ENCODE data around the gene RASGRP1.

Gene RASGRP1

DNA sequence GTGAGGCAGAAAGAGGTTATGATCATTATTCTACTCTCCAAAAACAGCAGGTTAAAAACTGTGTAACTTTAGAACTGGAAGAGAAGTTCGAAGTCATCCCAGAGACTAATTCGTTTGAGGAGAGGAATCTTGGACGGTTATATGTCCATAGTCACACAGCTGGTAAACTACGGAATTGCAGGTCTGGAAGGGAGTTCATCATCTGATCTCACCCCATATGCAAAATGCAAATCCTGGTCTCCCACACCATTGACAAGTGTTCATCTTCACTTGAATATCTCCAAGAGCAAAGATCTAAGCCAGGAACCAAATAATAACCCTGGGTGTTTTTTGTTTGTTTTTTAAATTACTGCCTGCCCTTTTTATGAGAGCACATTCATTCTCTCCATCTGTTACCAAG, 57.6 kb downstream of the RASGRP1 start:
- DNase-seq (ENCODE audit: low read depth): no peak
- TF ChIP-seq, protein P1, sequence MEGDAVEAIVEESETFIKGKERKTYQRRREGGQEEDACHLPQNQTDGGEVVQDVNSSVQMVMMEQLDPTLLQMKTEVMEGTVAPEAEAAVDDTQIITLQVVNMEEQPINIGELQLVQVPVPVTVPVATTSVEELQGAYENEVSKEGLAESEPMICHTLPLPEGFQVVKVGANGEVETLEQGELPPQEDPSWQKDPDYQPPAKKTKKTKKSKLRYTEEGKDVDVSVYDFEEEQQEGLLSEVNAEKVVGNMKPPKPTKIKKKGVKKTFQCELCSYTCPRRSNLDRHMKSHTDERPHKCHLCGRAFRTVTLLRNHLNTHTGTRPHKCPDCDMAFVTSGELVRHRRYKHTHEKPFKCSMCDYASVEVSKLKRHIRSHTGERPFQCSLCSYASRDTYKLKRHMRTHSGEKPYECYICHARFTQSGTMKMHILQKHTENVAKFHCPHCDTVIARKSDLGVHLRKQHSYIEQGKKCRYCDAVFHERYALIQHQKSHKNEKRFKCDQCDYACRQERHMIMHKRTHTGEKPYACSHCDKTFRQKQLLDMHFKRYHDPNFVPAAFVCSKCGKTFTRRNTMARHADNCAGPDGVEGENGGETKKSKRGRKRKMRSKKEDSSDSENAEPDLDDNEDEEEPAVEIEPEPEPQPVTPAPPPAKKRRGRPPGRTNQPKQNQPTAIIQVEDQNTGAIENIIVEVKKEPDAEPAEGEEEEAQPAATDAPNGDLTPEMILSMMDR (IDR thresholded peaks at IDR 0.05; ENCODE audit: control insufficient read depth, extremely low read depth, insufficient read depth): no peak
- H3K4me3 ChIP-seq (ENCODE audit: low read depth, low read length): no peak overlapping the region

DNA sequence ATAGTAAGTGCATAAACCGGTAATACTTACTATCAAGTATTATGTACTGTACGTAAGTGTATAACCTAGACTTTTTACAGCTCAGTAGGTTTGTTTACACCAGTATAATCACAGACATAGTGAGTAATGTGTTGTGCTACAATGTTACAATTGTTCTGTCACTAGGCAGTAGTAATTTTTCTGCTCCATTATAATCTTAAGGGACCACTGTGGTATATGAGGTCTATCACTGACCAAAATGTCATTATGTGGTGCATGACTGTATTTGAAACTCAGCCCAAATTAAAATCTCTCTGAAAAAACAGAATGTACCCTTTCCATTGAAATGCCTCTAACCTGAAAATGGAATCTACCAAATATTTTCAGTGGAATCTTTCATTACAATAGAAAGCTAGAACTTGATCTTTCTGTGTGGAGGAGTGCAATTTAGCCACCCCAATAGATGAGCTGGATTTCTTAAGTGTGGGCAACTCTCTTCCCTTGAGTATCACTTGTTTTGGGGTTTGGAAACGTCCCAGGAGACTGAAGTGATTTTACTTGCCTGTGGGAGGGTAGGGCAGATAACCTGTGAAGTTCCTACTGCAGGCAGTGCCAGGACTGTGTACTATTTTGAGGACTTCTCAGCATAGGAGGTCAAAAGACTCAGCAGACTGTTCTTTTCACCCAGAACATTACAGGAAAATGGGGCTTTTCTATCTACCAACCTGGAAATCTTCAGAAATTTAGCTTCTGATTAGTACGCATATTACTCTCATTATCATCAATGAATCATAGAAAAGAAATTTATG, 59.7 kb downstream of the RASGRP1 start:
- no peak overlapping the region for H3K4me3 ChIP-seq (ENCODE audit: low read depth, low read length)
- DNase-seq (ENCODE audit: low read depth): no peak
- TF ChIP-seq, protein P1 (IDR thresholded peaks at IDR 0.05; ENCODE audit: control insufficient read depth, extremely low read depth, insufficient read depth): no peak

DNA sequence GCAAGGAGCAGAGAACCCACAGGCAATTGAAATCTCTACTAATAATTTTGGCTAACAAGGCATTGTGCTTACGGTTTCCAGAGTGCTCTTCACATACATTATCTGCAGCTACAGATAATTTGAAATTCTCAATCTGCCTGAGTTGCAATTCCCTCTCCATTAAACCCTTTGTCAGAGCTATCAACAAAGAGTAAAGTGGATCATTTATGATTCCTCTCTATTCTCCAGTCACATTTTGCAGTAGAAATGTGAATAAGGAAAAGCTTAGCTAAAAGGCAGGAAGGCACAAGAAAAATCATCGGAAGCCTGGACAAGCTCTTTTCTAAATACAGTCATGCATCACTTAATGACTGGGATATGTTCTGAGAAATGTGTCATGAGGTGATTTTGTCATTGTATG, 61.1 kb downstream of the RASGRP1 start:
- H3K4me3 ChIP-seq (ENCODE audit: low read depth, low read length): no peak overlapping the region
- DNase-seq (ENCODE audit: low read depth): no peak
- TF ChIP-seq, protein P1 (IDR thresholded peaks at IDR 0.05; ENCODE audit: control insufficient read depth, extremely low read depth, insufficient read depth): no peak

DNA sequence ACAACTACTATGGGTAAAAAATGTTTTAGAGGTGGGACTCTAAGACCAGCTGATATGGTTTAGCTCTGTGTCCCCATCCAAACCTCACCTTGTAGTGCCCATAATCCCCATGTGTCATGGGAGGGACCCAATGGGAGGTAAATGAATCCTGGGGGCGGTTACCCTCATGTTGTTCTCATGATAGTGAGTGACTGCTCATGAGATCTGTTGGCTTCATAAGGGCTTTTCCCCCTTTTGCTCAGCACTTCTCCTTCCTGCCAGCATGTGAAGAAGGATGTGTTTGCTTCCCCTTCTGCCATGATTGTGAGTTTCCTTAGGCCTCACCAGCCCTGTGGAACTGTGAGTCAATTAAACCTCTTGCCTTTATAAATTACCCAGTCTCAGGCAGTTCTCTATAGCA, 65.0 kb downstream of the RASGRP1 start:
- H3K4me3 ChIP-seq (ENCODE audit: low read depth, low read length): no peak overlapping the region
- TF ChIP-seq, protein P1 (IDR thresholded peaks at IDR 0.05; ENCODE audit: control insufficient read depth, extremely low read depth, insufficient read depth): no peak
- DNase-seq (ENCODE audit: low read depth): no peak

DNA sequence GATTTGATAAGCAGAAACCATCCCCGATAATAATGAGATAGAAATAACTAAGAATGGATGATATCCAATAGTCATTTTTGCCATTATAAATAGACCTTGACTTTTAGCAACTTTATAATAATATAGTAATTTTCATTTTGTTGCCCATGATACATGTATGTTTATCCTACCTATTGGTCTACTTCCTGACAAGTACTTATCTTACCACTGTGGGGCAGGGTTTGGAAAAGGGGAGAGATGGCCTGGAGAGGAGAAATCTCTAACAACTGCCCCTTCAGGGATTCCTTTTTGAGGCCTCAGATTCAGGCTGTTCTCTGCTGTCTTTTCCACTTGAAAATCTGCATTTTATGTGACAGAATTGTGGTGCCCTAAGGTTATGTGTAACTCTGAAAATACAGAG, 68.5 kb downstream of the RASGRP1 start:
- DNase-seq (ENCODE audit: low read depth): no peak
- TF ChIP-seq, protein P1 (IDR thresholded peaks at IDR 0.05; ENCODE audit: control insufficient read depth, extremely low read depth, insufficient read depth): no peak
- H3K4me3 ChIP-seq (ENCODE audit: low read depth, low read length): no peak overlapping the region

DNA sequence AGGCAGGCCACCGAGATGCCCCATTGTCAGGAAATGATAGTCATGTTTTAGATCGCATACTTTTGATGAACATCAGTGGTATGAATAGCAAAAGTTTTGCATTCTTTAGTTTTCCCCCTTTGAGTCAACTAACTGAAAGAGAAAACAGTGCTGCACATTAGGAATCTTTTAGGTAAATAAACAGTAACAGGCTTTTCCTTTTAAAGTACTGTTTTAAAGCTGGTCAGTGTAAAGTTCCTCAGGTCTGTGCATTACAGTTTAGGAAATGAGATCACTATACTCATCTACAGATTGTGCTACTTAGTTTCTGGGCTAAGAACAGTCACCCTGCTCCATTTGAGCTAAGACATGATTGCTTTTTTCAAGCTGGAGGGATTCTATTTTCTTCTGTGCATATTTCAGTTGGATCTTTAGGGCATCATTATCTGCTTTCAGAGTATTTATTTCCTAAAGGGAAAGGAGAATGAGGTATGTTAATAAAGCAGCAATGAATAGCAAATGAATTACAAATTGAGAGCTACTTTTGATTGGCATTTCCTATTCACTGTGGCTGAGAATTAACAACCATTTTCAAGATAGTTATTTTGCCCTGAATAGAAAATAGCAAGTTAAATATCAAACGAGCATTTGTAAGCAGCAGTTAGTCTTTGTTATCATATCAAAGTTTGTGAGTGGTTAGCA, 74.2 kb downstream of the RASGRP1 start:
- no peak for DNase-seq (ENCODE audit: low read depth)
- TF ChIP-seq, protein P1 (IDR thresholded peaks at IDR 0.05; ENCODE audit: control insufficient read depth, extremely low read depth, insufficient read depth): no peak
- no peak overlapping the region for H3K4me3 ChIP-seq (ENCODE audit: low read depth, low read length)
